NT2/D1 (cell line): ENCODE results near the gene MCHR1.

Experiments used
- DNase-seq: peaks from one replicate; pipeline ENCODE4 v3.0.0-alpha.2; 2011; ENCODE audit warnings: low read depth, low spot score
- H3K27me3 ChIP-seq: 2 replicates; pipeline ENCODE4 v1.6.0; 2011; ENCODE audit warnings: mild to moderate bottlenecking; ENCODE audit not compliant: insufficient read length, insufficient read depth
- H3K36me3 ChIP-seq: 2 replicates; pipeline ENCODE4 v1.6.1; 2011; ENCODE audit warnings: mild to moderate bottlenecking, low read length, mixed read lengths; ENCODE audit not compliant: insufficient read depth, insufficient read length
- H3K4me1 ChIP-seq: 2 replicates; pipeline ENCODE4 v1.5.1; 2011; ENCODE audit not compliant: insufficient read depth, insufficient read length
- H3K4me3 ChIP-seq: 2 replicates; pipeline ENCODE4 v1.5.1; 2011; ENCODE audit warnings: low read depth; ENCODE audit not compliant: insufficient read length
- H3K9ac ChIP-seq: 2 replicates; pipeline ENCODE4 v1.6.0; 2011; ENCODE audit warnings: low read depth; ENCODE audit not compliant: insufficient read length
- H3K9me3 ChIP-seq: 2 replicates; pipeline ENCODE4 v1.5.1; 2011; ENCODE audit warnings: mild to moderate bottlenecking, low read length; ENCODE audit not compliant: insufficient read depth
- SUZ12 ChIP-seq: IDR thresholded peaks from 2 replicates; pipeline ENCODE4 v1.6.1; 2011; ENCODE audit not compliant: insufficient read length, insufficient read depth; ENCODE audit errors: extremely low read depth
- YY1 ChIP-seq: IDR thresholded peaks from 2 replicates; pipeline ENCODE4 v1.6.1; 2011; ENCODE audit not compliant: insufficient read length, insufficient read depth
- ZNF274 ChIP-seq: IDR thresholded peaks from 2 replicates; pipeline ENCODE4 v1.6.1; 2011; ENCODE audit warnings: mild to moderate bottlenecking, low read depth, low read length

MCHR1 gene

DNA sequence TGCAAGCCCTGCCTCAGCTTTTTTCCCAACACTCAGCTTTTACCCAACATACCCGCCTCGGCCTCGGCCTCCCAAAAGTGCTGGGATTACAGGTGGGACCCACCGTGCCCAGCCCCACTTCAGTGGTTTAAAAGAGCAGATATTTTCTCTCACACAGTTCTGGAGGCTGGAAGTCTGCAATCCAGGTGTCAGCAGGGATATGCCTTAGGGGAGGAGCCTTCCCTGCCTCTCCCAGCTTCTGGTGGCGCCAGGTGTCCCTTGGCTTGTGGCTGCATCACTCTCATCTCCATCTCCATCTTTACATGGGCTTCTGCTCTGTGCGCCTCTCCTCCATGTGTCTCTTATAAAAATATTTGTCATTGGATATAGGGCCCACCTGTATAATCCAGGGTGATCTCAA is 50.0 kb downstream of the MCHR1 start:
- no peaks in the 10 kb centered on the region for H3K36me3 ChIP-seq
- no peaks in the 10 kb centered on the region for H3K4me1 ChIP-seq
- no peak for TF ChIP-seq ZNF274
- TF ChIP-seq SUZ12 = no peak
- TF ChIP-seq YY1 = no peak
- H3K9me3 ChIP-seq = no peaks in the 10 kb centered on the region
- no peaks in the 10 kb centered on the region for H3K27me3 ChIP-seq
- H3K4me3 ChIP-seq = no peak overlapping the region
- no peak for DNase-seq
- H3K9ac ChIP-seq = no peak overlapping the region
